ENCODE data around the gene LARP4. TPM values are rescaled to one million over a fixed set of nuclear protein-coding genes. Genes with fewer than 3 reads are reported as not detected.
"Not testable (repeated sequence)": the region's sequence is repeated elsewhere in the genome, so short reads cannot be mapped to it uniquely, and the experiment has no call there.

The LARP4 gene
- total RNA-seq, 2 donors from 2014 or later: 29.7 to 32.9 TPM

DNA sequence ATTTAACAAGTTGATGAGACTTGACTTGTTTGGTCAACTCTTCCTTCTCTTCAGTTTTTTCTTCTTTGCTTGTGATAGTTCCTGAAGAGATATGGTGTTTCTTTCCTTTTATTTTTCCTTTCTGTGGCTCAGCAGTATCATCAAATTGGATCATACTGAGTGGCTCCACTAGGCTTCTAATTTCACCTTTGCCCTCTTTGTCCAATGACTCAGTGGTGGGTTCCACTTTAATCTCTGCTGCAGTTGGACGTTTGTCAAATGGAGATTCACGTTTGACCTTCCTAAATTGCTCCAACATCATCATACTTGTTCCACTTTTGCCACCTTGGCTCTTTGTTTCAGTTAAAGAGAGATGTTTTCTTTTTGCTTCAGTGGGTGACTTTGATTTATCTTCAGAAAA is 45.8 kb upstream of the LARP4 start:
- intact Hi-C loops (cut with DNase I): no loop called here
- 83% methylated on average over 2 of the region's 2 CpGs for WGBS
- H3K27me3 ChIP-seq (replicated peaks; ENCODE audit: insufficient read depth): no peaks in the 10 kb centered on the region
- no peak for DNase-seq (ENCODE audit: low spot score)
- H3K27ac ChIP-seq: no peak overlapping the region
- no peaks in the 10 kb centered on the region for H3K36me3 ChIP-seq
- H3K4me1 ChIP-seq (replicated peaks): no peaks in the 10 kb centered on the region
- TF ChIP-seq POLR2A (IDR thresholded peaks at IDR 0.05) (no peak), POLR2AphosphoS5 (IDR thresholded peaks at IDR 0.05) (no peak)
- TF ChIP-seq, protein P1, sequence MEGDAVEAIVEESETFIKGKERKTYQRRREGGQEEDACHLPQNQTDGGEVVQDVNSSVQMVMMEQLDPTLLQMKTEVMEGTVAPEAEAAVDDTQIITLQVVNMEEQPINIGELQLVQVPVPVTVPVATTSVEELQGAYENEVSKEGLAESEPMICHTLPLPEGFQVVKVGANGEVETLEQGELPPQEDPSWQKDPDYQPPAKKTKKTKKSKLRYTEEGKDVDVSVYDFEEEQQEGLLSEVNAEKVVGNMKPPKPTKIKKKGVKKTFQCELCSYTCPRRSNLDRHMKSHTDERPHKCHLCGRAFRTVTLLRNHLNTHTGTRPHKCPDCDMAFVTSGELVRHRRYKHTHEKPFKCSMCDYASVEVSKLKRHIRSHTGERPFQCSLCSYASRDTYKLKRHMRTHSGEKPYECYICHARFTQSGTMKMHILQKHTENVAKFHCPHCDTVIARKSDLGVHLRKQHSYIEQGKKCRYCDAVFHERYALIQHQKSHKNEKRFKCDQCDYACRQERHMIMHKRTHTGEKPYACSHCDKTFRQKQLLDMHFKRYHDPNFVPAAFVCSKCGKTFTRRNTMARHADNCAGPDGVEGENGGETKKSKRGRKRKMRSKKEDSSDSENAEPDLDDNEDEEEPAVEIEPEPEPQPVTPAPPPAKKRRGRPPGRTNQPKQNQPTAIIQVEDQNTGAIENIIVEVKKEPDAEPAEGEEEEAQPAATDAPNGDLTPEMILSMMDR (IDR thresholded peaks at IDR 0.05): no peak
- H3K9me3 ChIP-seq: no peaks in the 10 kb centered on the region
- H3K4me3 ChIP-seq: no peak overlapping the region

DNA sequence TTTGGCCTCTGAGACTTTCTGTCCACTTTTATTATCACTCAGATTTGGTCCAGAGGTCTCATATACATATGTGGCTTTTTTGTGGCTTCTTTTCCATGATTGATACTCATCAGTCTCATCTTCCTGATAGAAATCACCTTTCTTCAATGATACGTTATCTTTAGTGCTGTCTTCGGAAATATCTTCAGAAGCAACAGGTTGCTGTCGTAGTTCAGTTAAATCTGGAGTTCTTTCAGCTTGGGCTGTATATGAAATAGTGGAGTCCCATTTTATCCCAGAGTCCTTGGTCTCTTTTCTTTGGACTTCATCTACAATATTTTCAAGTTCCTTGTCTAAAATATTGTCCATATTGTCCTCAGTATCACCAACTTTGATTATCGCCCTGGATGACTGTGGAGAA is 45.3 kb upstream of the LARP4 start:
- H3K27ac ChIP-seq: no peak overlapping the region
- intact Hi-C loops (cut with DNase I): no loop called here
- no peak overlapping the region for H3K4me3 ChIP-seq
- no peaks in the 10 kb centered on the region for H3K36me3 ChIP-seq
- H3K4me1 ChIP-seq (replicated peaks): no peaks in the 10 kb centered on the region
- 99% methylated on average over 4 of the region's 4 CpGs for WGBS
- no peaks in the 10 kb centered on the region for H3K27me3 ChIP-seq (replicated peaks; ENCODE audit: insufficient read depth)
- no peaks in the 10 kb centered on the region for H3K9me3 ChIP-seq
- no peak for DNase-seq (ENCODE audit: low spot score)
- TF ChIP-seq POLR2AphosphoS5 (IDR thresholded peaks at IDR 0.05) (no peak), POLR2A (IDR thresholded peaks at IDR 0.05) (no peak)
- TF ChIP-seq, protein P1 (IDR thresholded peaks at IDR 0.05): no peak

DNA sequence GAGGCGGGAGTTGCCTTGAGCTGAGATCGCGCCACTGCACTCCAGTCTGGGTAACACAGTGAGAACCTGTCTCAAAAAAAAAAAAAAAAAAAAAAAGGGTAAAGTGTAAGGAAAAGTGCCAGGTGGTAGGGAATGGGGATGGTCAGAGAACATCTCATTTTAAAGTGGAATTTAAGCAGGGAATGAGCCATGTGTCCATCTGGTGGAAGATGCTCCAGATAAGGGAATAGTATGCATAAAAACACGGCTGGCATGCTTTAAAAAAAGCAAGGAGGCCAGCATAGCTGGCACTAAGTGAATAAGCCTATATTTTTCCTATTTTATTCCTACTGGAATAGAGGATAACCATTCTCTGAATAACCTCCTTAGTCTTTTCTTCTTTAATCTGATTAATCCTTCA is 38.0 kb upstream of the LARP4 start:
- Histone ChIP-seq H3K9me3 (no peaks in the 10 kb centered on the region), H3K27me3 (replicated peaks; ENCODE audit: insufficient read depth) (no peaks in the 10 kb centered on the region), H3K4me3 (no peak overlapping the region), H3K27ac (no peak overlapping the region), H3K36me3 (no peaks in the 10 kb centered on the region), H3K4me1 (replicated peaks) (no peaks in the 10 kb centered on the region)
- WGBS: 88% methylated on average over 4 of the region's 4 CpGs
- no peak for DNase-seq (ENCODE audit: low spot score)
- intact Hi-C loops (cut with DNase I): no loop called here
- TF ChIP-seq POLR2A (IDR thresholded peaks at IDR 0.05) (no peak), POLR2AphosphoS5 (IDR thresholded peaks at IDR 0.05) (no peak)
- TF ChIP-seq, protein P1 (IDR thresholded peaks at IDR 0.05): no peak

DNA sequence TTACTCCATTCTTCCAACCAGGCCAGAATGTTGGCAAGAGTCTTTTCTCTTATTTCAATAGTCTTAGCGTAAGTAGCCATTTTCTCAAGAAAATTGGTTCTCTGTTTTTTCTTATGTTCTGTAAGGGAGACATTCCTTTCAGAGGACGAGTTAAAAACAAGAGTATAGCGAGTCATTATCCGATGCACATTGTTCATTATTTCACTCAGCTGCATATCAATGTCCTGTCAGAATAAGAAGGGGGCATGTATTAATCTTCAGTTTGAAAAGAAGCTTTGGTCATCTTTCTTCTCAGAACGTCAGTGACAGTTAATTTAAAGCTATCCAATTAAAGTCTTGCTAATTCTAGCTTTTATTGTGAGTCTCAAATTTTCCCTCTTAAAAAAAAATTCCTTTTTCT is 37.5 kb upstream of the LARP4 start:
- no peaks in the 10 kb centered on the region for H3K9me3 ChIP-seq
- H3K36me3 ChIP-seq: no peaks in the 10 kb centered on the region
- H3K4me1 ChIP-seq (replicated peaks): no peaks in the 10 kb centered on the region
- H3K27me3 ChIP-seq (replicated peaks; ENCODE audit: insufficient read depth): no peaks in the 10 kb centered on the region
- intact Hi-C loops (cut with DNase I): no loop called here
- DNase-seq (ENCODE audit: low spot score): no peak
- H3K27ac ChIP-seq: no peak overlapping the region
- 68% methylated on average over 5 of the region's 5 CpGs for WGBS
- TF ChIP-seq POLR2A (IDR thresholded peaks at IDR 0.05): no peak
- TF ChIP-seq, protein P1 (IDR thresholded peaks at IDR 0.05): no peak
- no peak for TF ChIP-seq POLR2AphosphoS5 (IDR thresholded peaks at IDR 0.05)
- no peak overlapping the region for H3K4me3 ChIP-seq

DNA sequence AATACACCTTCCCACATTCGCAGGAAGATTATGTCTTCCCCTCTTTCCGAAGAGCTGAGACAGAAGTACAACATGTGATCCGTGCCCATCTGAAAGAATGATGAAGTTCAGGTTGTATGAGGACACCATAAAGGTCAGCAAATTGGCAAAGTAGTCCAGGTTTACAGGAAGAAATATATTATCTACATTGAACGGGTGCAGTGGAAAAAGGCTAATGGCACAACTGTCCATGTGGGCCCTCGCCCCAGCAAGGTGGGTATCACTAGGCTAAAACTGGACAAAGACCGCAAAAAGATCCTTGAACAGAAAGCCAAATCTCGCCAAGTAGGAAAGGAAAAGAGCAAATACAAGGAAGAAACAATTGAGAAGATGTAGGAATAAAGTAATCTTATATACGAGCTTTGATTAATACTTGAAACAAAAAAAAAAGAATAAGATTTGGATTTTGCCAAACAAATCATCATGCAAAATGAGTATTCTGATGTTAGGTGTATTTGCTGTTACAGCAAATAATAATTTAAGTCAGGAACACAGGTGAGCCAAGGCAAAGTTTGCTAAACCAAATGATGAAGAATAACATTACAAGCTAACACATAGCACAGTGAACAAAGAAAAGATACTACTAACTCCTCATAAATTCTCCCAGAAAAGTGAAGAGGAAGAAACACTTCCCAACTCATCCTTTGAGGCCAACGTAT is 34.8 kb upstream of the LARP4 start:
- 82% methylated on average over 9 of the region's 9 CpGs for WGBS
- H3K9me3 ChIP-seq: no peaks in the 10 kb centered on the region
- no peak overlapping the region for H3K4me3 ChIP-seq
- H3K27me3 ChIP-seq (replicated peaks; ENCODE audit: insufficient read depth): no peaks in the 10 kb centered on the region
- no peaks in the 10 kb centered on the region for H3K36me3 ChIP-seq
- no peak for DNase-seq (ENCODE audit: low spot score)
- no peaks in the 10 kb centered on the region for H3K4me1 ChIP-seq (replicated peaks)
- intact Hi-C loops (cut with DNase I): no loop called here
- TF ChIP-seq POLR2AphosphoS5 (IDR thresholded peaks at IDR 0.05) (no peak), POLR2A (IDR thresholded peaks at IDR 0.05) (no peak)
- TF ChIP-seq, protein P1 (IDR thresholded peaks at IDR 0.05): no peak
- no peak overlapping the region for H3K27ac ChIP-seq

DNA sequence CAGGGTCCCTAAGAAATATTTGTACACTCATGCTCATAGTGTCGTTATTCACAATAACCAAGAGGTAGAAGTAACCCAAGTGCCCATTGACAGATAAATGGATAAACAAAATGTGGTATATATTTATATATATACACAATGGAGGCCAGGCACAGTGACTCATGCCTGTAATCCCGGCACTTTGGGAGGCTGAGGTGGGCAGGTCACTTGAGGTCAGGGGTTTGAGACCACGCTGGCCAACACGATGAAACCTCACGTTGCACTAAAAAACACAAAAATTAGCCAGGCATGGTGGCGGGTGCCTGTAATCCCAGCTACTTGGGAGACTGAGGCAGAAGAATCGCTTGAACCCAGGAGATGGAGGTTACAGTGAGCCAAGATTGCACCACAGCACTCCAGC is 30.0 kb upstream of the LARP4 start:
- H3K27me3 ChIP-seq (replicated peaks; ENCODE audit: insufficient read depth); H3K27ac ChIP-seq; H3K9me3 ChIP-seq; H3K4me3 ChIP-seq; intact Hi-C loops (cut with DNase I); H3K36me3 ChIP-seq; DNase-seq (ENCODE audit: low spot score); H3K4me1 ChIP-seq (replicated peaks): not testable (repeated sequence)
- 81% methylated on average over 7 of the region's 7 CpGs for WGBS

Measured in prostate gland (tissue), 2 donors.